A549 (cell line): ENCODE measurements around the gene DNAJC5. TPM values are rescaled to one million over a fixed set of nuclear protein-coding genes. Genes with fewer than 3 reads are reported as not detected.
"Not testable (repeated sequence)": the region's sequence is repeated elsewhere in the genome, so short reads cannot be mapped to it uniquely, and the experiment has no call there.

ENCODE experiments used
- ATAC-seq, 2 experiments: fragments of 200-7000 bp in 1 of 2; fragments of >200 bp in 1 of 2; cut with Nextera tagmentation in 1 of 2; cut with Tn5 transposase in 1 of 2; 3 replicates each; pipeline versions ENCODE4 v1.8.0 to v1.9.1; 2018 to 2020; ENCODE audit warnings: mild to moderate bottlenecking in 1 of 2, moderate library complexity in 1 of 2
- CTCF ChIA-PET: fragments of 300-600 bp; sonication (Branson Sonifier 250); formaldehyde crosslinking; extraction: SDS; loops from one replicate; lab custom pipeline; 2021; ENCODE audit warnings: antibody characterized with exemption, inconsistent platforms; lab: Yijun Ruan, JAX
- POLR2A ChIA-PET: fragments of 350-600 bp; formaldehyde crosslinking; extraction: SDS; loops from one replicate; lab custom pipeline; 2021; ENCODE audit warnings: antibody characterized with exemption, inconsistent platforms; lab: Yijun Ruan, JAX
- DNase-seq, 2 experiments: peaks; one replicate each; pipeline versions ENCODE4 v3.0.0 to v3.0.0-alpha.2; 2011 to 2016; ENCODE audit warnings: low read depth in 1 of 2, low spot score in 1 of 2
- FAIRE-seq: peaks from 2 replicates; lab custom pipeline; 2011; peaks lifted over from hg19 to GRCh38; lab: Jason Lieb, UNC
- H3K27ac ChIP-seq, 2 experiments: fragments of >200 bp; sonication (Bioruptor Twin); formaldehyde crosslinking; 3 replicates each; pipeline ENCODE4 v1.5.1; 2016 to 2017
- H3K4me1 ChIP-seq: fragments of >200 bp; sonication (Bioruptor Twin); formaldehyde crosslinking; 3 replicates; pipeline ENCODE4 v1.6.1; 2016
- H3K4me2 ChIP-seq: fragments of >200 bp; sonication (Bioruptor Twin); formaldehyde crosslinking; 3 replicates; pipeline ENCODE4 v1.6.1; 2016
- H3K4me3 ChIP-seq: fragments of >200 bp; sonication (Bioruptor Twin); formaldehyde crosslinking; 3 replicates; pipeline ENCODE4 v1.5.1; 2016
- H3K9me3 ChIP-seq: fragments of >200 bp; sonication (Bioruptor Twin); formaldehyde crosslinking; 3 replicates; pipeline ENCODE4 v1.6.1; 2016
- NR3C1 ChIP-seq: fragments of >200 bp; sonication (Bioruptor Twin); formaldehyde crosslinking; IDR thresholded peaks from 3 replicates; pipeline ENCODE4 v1.6.1; 2017
- POLR2A ChIP-seq: IDR thresholded peaks from 2 replicates; pipeline ENCODE4 v1.6.1; 2012; ENCODE audit warnings: mild to moderate bottlenecking, low read length
- POLR2AphosphoS2 ChIP-seq: conservative IDR thresholded peaks from 2 replicates; pipeline ENCODE4 v1.6.1; 2012; ENCODE audit warnings: low read length, improper control_type of control experiment, inconsistent platforms
- SREBF2 ChIP-seq: fragments of 450-650 bp; IDR thresholded peaks from 2 replicates; pipeline ENCODE4 v1.6.1; 2014; ENCODE audit warnings: mild to moderate bottlenecking, moderate library complexity
- TFCP2L1 ChIP-seq: fragments of 250-450 bp; sonication (Bioruptor Pico); IDR thresholded peaks from 2 replicates; pipeline ENCODE4 v1.5.0; 2021; ENCODE audit warnings: mild to moderate bottlenecking
- TP53 ChIP-seq: fragments of 250-450 bp; sonication (Bioruptor Pico); IDR thresholded peaks from 2 replicates; pipeline ENCODE4 v1.5.0; 2021; ENCODE audit warnings: mild to moderate bottlenecking, moderate library complexity
- WGBS: methylation state at CpG from one replicate; pipeline ENCODE4 v1.1.6; 2017; ENCODE audit errors: missing lambda C conversion rate; 5-methylcytosine and 5-hydroxymethylcytosine counted together
- polyA plus RNA-seq, 4 experiments: library from polyadenylated mRNA; depleted of rRNA in 3 of 4; stranded (reverse); fragments of >200 nt; fragmentation: RNase III in 1 of 4; extraction: RNeasy Plus Mini Kit Qiagen cat#74134 plus additional on column Dnase treatment in 1 of 4; gene quantifications; 2 replicates in 3 of 4; 3 replicates in 1 of 4; pipeline ENCODE4 v1.2.3, GENCODE V29; 2011 to 2017
- TF ChIP-seq, protein P1 (sequence below): fragments of 200-600 bp; sonication (generic); IDR thresholded peaks from 2 replicates; pipeline ENCODE4 v1.6.1; 2016; ENCODE audit warnings: antibody characterized with exemption, mild to moderate bottlenecking, moderate library complexity
- TF ChIP-seq, protein P2 (sequence below): fragments of 150-350 bp; IDR thresholded peaks from 2 replicates; pipeline ENCODE4 v1.6.1; 2014; ENCODE audit warnings: low read depth, mild to moderate bottlenecking, low read length

Gene DNAJC5
- polyA plus RNA-seq, 2 of the 4 experiments (the other 2 are of a cell fraction) = 20.4 to 23.2 TPM

DNA sequence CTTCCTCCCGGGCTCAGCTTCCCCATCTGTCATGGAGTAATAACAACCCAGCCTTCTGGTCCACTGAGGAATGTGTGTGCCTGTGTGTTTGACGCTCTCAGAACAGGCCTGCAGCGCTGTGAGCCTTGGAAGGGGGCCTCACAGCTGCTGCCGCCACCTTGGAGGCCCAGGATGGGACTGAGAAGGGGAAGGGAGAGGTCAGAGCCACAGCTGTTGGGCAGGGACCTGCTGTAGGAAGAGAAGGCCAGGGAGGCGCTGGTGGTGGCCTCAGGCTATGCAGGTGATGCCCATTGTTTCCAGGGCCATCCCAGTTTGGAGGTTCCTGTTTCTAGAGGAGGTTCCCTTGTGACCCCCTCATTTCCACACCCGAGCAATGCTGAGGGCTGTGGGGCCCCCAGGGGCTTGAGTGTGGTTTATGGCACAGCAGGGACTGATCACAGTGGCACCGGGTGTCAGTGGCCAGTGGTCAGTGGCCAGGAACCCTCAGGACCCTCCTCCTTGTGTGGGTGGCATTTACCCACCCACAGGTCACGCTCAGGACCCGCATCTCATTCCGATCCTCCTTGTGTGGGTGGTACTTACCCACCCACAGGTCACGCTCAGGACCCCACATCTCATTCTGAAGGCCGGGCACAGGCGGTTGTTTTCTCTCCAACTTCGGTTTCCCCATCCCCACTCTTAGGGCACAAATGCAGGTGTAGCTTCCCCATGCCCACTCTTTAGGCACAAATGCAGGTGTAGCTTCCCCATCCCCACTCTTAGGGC is 15.8 kb upstream of the DNAJC5 start (continued):
- TF ChIP-seq, protein P1, sequence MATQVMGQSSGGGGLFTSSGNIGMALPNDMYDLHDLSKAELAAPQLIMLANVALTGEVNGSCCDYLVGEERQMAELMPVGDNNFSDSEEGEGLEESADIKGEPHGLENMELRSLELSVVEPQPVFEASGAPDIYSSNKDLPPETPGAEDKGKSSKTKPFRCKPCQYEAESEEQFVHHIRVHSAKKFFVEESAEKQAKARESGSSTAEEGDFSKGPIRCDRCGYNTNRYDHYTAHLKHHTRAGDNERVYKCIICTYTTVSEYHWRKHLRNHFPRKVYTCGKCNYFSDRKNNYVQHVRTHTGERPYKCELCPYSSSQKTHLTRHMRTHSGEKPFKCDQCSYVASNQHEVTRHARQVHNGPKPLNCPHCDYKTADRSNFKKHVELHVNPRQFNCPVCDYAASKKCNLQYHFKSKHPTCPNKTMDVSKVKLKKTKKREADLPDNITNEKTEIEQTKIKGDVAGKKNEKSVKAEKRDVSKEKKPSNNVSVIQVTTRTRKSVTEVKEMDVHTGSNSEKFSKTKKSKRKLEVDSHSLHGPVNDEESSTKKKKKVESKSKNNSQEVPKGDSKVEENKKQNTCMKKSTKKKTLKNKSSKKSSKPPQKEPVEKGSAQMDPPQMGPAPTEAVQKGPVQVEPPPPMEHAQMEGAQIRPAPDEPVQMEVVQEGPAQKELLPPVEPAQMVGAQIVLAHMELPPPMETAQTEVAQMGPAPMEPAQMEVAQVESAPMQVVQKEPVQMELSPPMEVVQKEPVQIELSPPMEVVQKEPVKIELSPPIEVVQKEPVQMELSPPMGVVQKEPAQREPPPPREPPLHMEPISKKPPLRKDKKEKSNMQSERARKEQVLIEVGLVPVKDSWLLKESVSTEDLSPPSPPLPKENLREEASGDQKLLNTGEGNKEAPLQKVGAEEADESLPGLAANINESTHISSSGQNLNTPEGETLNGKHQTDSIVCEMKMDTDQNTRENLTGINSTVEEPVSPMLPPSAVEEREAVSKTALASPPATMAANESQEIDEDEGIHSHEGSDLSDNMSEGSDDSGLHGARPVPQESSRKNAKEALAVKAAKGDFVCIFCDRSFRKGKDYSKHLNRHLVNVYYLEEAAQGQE = no peak
- TF ChIP-seq TFCP2L1 (CRISPR knock-in tag) = no peak
- TF ChIP-seq, all 56 proteins: peak for 0

DNA sequence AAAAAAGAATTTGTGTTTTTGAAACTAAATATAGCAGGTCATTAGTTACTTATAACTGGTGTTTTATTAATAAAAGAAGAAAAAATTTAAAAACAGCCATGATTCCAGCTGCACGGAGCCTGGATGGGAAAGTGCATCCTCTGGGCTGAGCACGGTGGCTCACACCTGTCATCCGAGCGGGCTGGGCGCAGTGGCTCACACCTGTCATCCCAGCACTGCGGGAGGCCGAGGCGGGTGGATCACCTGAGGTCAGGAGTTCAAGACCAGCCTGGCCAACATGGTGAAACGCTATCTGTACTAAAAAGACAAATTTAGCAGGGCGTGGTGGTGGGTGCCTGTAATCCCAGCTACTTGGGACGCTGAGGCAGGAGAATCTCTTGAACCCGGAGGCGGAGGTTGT is 14.0 kb upstream of the DNAJC5 start:
- ChIA-PET CTCF (interaction anchor here (0.7 to 2.1 kb wide), 6 partner anchors 11 to 295 kb away, joined by 3 to 9 read pairs (median 4); partner anchors contain the start of gene TPD52L2), POLR2A (interaction anchor here (0.6 kb wide), 2 partner anchors 52 to 307 kb away, joined by 4 to 7 read pairs; partner anchors contain the start of gene HELZ2)
- DNase-seq, H3K4me2 ChIP-seq, FAIRE-seq, H3K9me3 ChIP-seq, ATAC-seq, H3K27ac ChIP-seq, H3K4me1 ChIP-seq, H3K4me3 ChIP-seq: not testable (repeated sequence)
- WGBS = 92% methylated on average over 13 of the region's 13 CpGs

DNA sequence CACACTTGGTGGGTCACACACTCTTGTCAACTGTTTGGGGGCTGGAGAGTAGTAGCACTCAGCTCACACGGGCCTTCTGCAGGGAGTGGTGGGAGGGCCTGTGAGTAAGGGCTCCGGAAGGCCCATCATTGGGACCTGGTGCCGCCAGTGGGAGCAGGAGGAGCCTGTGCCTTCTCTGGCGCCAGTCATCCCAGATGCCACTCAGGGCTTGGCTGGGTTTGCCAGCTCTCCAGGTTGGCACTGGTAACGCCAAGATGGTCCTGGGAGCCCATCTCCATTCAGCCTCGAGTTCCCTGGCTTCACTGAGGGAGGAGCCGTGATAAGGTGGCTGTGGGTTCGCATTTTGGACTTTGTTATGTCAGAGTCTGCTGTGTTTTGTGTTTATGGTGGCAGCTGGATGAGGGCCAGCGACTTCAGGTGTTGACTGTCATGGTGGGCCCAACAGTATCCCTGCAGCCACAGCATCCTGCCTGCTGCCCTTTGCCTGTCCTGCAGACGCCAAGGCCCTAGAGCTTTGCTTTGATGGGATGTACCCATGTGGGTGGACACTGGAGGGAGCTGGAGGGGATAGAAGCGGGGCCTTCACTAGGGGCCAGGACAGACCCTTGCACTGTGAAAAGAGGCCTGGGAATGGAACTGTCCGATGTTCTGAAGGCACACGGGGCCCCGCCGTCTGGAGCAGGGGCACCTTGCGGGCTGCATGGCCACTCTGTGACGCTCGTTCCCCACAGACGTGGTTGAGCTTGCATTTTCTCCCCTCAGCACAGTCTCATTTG is 13.3 kb upstream of the DNAJC5 start:
- CTCF ChIA-PET = interaction anchor here (0.7 to 2.1 kb wide), 7 partner anchors 10 to 296 kb away, joined by 3 to 9 read pairs (median 4); partner anchors contain the start of gene TPD52L2
- DNase-seq = no peak
- no peak overlapping the region for H3K27ac ChIP-seq
- TF ChIP-seq TP53 (CRISPR knock-in tag) (no peak), POLR2AphosphoS2 (0 out of 2 replicates have a peak, but pooled peaks have one; percentile 41)
- TF ChIP-seq, all 56 proteins: peak for 1
- Histone ChIP-seq H3K4me3 (no peak overlapping the region), H3K9me3 (no peaks in the 10 kb centered on the region), H3K4me2 (no peak overlapping the region), H3K4me1 (no peaks in the 10 kb centered on the region)
- 91% methylated on average over 19 of the region's 19 CpGs for WGBS
- FAIRE-seq = no peak
- POLR2A ChIA-PET = interaction anchor here (0.6 to 1.9 kb wide), 3 partner anchors 17 to 308 kb away, joined by 4 to 9 read pairs (median 7); partner anchors contain the start of genes HELZ2 and TPD52L2
- ATAC-seq = peak; percentile 20 to 33; a peak in 2 of 6 replicates

DNA sequence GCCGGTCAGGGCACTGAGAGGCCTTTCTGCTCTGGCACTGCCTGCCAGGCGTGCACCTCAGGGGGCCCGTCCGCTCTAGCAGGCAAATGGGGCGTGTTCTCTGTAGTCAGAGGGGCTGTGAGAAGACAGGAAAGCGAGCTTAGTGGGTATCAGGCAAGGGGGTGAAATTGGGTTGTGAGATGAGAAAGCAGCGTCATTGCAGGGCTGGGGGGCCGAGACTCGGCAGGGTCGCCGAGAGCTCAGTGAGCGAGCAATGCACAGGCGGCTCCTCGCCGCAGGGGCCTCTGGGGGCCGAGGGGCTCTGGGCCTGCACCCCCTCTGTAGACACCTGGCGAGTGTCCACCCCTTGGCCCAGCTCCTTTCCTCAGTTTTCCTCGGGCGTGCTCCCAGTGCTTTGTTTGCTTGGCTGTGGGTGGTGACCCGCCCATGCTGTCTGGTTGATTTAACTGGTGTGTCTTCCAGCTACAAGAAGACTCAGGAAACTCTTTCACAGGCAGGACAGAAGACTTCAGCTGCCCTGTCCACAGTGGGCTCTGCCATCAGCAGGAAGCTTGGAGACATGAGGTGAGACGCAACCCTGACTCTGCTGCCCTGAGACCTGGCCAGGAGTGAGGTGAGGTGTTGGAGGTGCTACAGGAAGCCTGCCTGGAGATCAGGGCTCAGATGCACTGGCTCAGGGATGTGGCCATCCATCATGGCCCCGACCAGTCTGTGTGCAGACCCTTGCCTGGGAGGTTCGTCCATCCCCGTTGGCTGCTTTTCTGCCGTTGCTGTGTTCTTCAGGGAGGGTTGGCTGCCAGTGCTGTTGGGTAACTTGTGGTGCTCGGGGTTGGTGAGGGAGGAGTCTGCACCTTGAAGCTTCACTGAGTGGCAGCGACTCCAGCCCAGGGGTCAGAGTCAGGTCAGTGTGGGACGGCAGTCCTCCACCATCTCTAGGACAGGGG is 12.4 kb upstream of the DNAJC5 start:
- Histone ChIP-seq H3K9me3 (no peaks in the 10 kb centered on the region), H3K4me3 (no peak overlapping the region), H3K4me1 (no peaks in the 10 kb centered on the region), H3K4me2 (no peak overlapping the region), H3K27ac (no peak overlapping the region)
- DNase-seq (no peak), FAIRE-seq (no peak), ATAC-seq (peak in 1 of 2 experiments; percentile 9; a peak in 2 of 6 replicates)
- POLR2A ChIA-PET = interaction anchor here (1.9 kb wide), 1 partner anchor 17 kb away, joined by 9 read pairs; the partner anchor contains the start of gene TPD52L2
- 88% methylated on average over 27 of the region's 28 CpGs for WGBS
- TF ChIP-seq NR3C1 (no peak), SREBF2 (no peak), TFCP2L1 (CRISPR knock-in tag) (no peak), POLR2A (no peak)
- TF ChIP-seq, protein P2, sequence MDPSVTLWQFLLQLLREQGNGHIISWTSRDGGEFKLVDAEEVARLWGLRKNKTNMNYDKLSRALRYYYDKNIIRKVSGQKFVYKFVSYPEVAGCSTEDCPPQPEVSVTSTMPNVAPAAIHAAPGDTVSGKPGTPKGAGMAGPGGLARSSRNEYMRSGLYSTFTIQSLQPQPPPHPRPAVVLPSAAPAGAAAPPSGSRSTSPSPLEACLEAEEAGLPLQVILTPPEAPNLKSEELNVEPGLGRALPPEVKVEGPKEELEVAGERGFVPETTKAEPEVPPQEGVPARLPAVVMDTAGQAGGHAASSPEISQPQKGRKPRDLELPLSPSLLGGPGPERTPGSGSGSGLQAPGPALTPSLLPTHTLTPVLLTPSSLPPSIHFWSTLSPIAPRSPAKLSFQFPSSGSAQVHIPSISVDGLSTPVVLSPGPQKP = no peak
- CTCF ChIA-PET = interaction anchor here (0.6 to 2.1 kb wide), 6 partner anchors 9 to 107 kb away, joined by 3 to 9 read pairs (median 4); partner anchors contain the start of gene TPD52L2
